ENCODE data around the gene C10orf53.
"Not testable (repeated sequence)": the region's sequence is repeated elsewhere in the genome, so short reads cannot be mapped to it uniquely, and the experiment has no call there.

- TF ChIP-seq CTCF, POLR2A (IDR thresholded peaks at IDR 0.05): not testable (repeated sequence)
Measured at GRCh38 chr10:49715157-49715556, 35.7 kb downstream of the C10orf53 start.

Measured in right lobe of liver (tissue), 4 donors.